Panc1 (cell line): ENCODE results near the gene NUFIP1.

Experiments used
- CTCF ChIP-seq: fragments of 450-650 bp; IDR thresholded peaks from 2 replicates; pipeline ENCODE4 v1.5.1; 2017; ENCODE audit warnings: mild to moderate bottlenecking
- POLR2AphosphoS5 ChIP-seq: IDR thresholded peaks from 2 replicates; pipeline ENCODE4 v1.6.1; 2012; ENCODE audit warnings: mild to moderate bottlenecking, low read depth, low read length, moderate library complexity
- REST ChIP-seq, 2 experiments: IDR thresholded peaks; 2 replicates each; pipeline ENCODE4 v1.6.1; 2011 to 2012; ENCODE audit warnings: low read depth in 2 of 2, control low read depth in 1 of 2, low read length in 1 of 2, mild to moderate bottlenecking in 1 of 2, moderate library complexity in 1 of 2; ENCODE audit not compliant: insufficient read depth in 1 of 2
- SIN3A ChIP-seq: IDR thresholded peaks from 2 replicates; pipeline ENCODE4 v1.6.1; 2012; ENCODE audit warnings: low read depth, mild to moderate bottlenecking, low read length, moderate library complexity, borderline replicate concordance; ENCODE audit not compliant: insufficient read depth
- TCF7L2 ChIP-seq: IDR thresholded peaks from 2 replicates; pipeline ENCODE4 v1.6.1; 2011; ENCODE audit warnings: mild to moderate bottlenecking, low read depth, low read length, inconsistent platforms

GRCh38 chr13:45007225-45007624, 18.0 kb upstream of the NUFIP1 start:
- TF ChIP-seq POLR2AphosphoS5 = no peak
- TF ChIP-seq CTCF = no peak
- no peak for TF ChIP-seq REST (IDR thresholded peaks at IDR 0.05; ENCODE audit: insufficient read depth in 1 of 2, low read depth in 2 of 2, low read length in 1 of 2)
- no peak for TF ChIP-seq SIN3A
- TF ChIP-seq TCF7L2 = no peak
